Measurements from ENCODE around the gene TNFRSF6B.

TNFRSF6B gene

GRCh38 chr20:63680857-63681608 lies 15.4 kb upstream of the TNFRSF6B start:
- no peaks in the 10 kb centered on the region for H3K79me2 ChIP-seq (ENCODE audit: insufficient read depth, low read length)
- H3F3A ChIP-seq (ENCODE audit: insufficient read depth): no peaks in the 10 kb centered on the region
- no peaks in the 10 kb centered on the region for H3K36me3 ChIP-seq (ENCODE audit: low read length)
- no peak overlapping the region for H3K27ac ChIP-seq (ENCODE audit: low read depth, low read length)
- no peaks in the 10 kb centered on the region for H3K9me3 ChIP-seq (ENCODE audit: insufficient read depth, low read length)
- H4K20me1 ChIP-seq (ENCODE audit: low read depth, low read length): no peaks in the 10 kb centered on the region
- TF ChIP-seq CTCF (IDR thresholded peaks at IDR 0.05; ENCODE audit: insufficient read depth, low read length, poor library complexity, severe bottlenecking) (no peak), EZH2phosphoT487 (conservative IDR thresholded peaks at IDR 0.05; ENCODE audit: low read length) (no peak)
- no peak overlapping the region for H2AFZ ChIP-seq (ENCODE audit: low read depth, low read length, severe bottlenecking)
- H3K4me3 ChIP-seq (ENCODE audit: insufficient read depth, low read length, poor library complexity, severe bottlenecking): no peak overlapping the region
- no peaks in the 10 kb centered on the region for H3K27me3 ChIP-seq (ENCODE audit: low read length)
- no peak overlapping the region for H3K9ac ChIP-seq (ENCODE audit: low read length)
- no peak overlapping the region for H3K4me2 ChIP-seq (ENCODE audit: low read depth, low read length, poor library complexity, severe bottlenecking)
- H3K9me2 ChIP-seq (replicated peaks; ENCODE audit: insufficient read depth, low read length): no peaks in the 10 kb centered on the region

- no peak overlapping the region for H3K4me2 ChIP-seq (ENCODE audit: low read depth, low read length, poor library complexity, severe bottlenecking)
These were observed 14.8 kb upstream of the TNFRSF6B start for GRCh38 chr20:63681609-63682142.

GRCh38 chr20:63682384-63683139 lies 13.9 kb upstream of the TNFRSF6B start:
- no peaks in the 10 kb centered on the region for H3K36me3 ChIP-seq (ENCODE audit: low read length)
- H3K4me2 ChIP-seq (ENCODE audit: low read depth, low read length, poor library complexity, severe bottlenecking): no peak overlapping the region
- no peak overlapping the region for H3K27ac ChIP-seq (ENCODE audit: low read depth, low read length)
- no peaks in the 10 kb centered on the region for H3K27me3 ChIP-seq (ENCODE audit: low read length)
- H3K4me3 ChIP-seq (ENCODE audit: insufficient read depth, low read length, poor library complexity, severe bottlenecking): no peak overlapping the region
- H3K9ac ChIP-seq (ENCODE audit: low read length): no peak overlapping the region
- no peak overlapping the region for H2AFZ ChIP-seq (ENCODE audit: low read depth, low read length, severe bottlenecking)
- TF ChIP-seq EZH2phosphoT487 (conservative IDR thresholded peaks at IDR 0.05; ENCODE audit: low read length): no peak
- no peaks in the 10 kb centered on the region for H3K9me2 ChIP-seq (replicated peaks; ENCODE audit: insufficient read depth, low read length)
- H3K9me3 ChIP-seq (ENCODE audit: insufficient read depth, low read length): no peaks in the 10 kb centered on the region
- H4K20me1 ChIP-seq (ENCODE audit: low read depth, low read length): no peaks in the 10 kb centered on the region
- no peaks in the 10 kb centered on the region for H3K79me2 ChIP-seq (ENCODE audit: insufficient read depth, low read length)
- H3F3A ChIP-seq (ENCODE audit: insufficient read depth): no peaks in the 10 kb centered on the region

More at GRCh38 chr20:63681609-63682142, 14.8 kb upstream of the TNFRSF6B start:
- Histone ChIP-seq H2AFZ (ENCODE audit: low read depth, low read length, severe bottlenecking) (no peak overlapping the region), H3K9me2 (replicated peaks; ENCODE audit: insufficient read depth, low read length) (no peaks in the 10 kb centered on the region), H3K79me2 (ENCODE audit: insufficient read depth, low read length) (no peaks in the 10 kb centered on the region), H4K20me1 (ENCODE audit: low read depth, low read length) (no peaks in the 10 kb centered on the region), H3K4me3 (ENCODE audit: insufficient read depth, low read length, poor library complexity, severe bottlenecking) (no peak overlapping the region), H3K36me3 (ENCODE audit: low read length) (no peaks in the 10 kb centered on the region), H3K9ac (ENCODE audit: low read length) (no peak overlapping the region), H3K27me3 (ENCODE audit: low read length) (no peaks in the 10 kb centered on the region), H3K27ac (ENCODE audit: low read depth, low read length) (no peak overlapping the region), H3F3A (ENCODE audit: insufficient read depth) (no peaks in the 10 kb centered on the region), H3K9me3 (ENCODE audit: insufficient read depth, low read length) (no peaks in the 10 kb centered on the region)
- TF ChIP-seq EZH2phosphoT487 (conservative IDR thresholded peaks at IDR 0.05; ENCODE audit: low read length): no peak
- no peak for TF ChIP-seq CTCF (IDR thresholded peaks at IDR 0.05; ENCODE audit: insufficient read depth, low read length, poor library complexity, severe bottlenecking)

Data from SU-DHL-6 (cell line).